GM19395 (cell line): Measurements from ENCODE around the gene CDH5.

Experiments
- ATAC-seq: cut with Tn5 transposase; IDR thresholded peaks from one replicate; pipeline ENCODE4 v1.9.1; 2021; ENCODE audit warnings: mild to moderate bottlenecking, moderate library complexity; ENCODE audit not compliant: unreplicated experiment

The CDH5 gene

GRCh38 chr16:66414891-66415290 is 48.4 kb downstream of the CDH5 start:
- no peak for ATAC-seq

DNA sequence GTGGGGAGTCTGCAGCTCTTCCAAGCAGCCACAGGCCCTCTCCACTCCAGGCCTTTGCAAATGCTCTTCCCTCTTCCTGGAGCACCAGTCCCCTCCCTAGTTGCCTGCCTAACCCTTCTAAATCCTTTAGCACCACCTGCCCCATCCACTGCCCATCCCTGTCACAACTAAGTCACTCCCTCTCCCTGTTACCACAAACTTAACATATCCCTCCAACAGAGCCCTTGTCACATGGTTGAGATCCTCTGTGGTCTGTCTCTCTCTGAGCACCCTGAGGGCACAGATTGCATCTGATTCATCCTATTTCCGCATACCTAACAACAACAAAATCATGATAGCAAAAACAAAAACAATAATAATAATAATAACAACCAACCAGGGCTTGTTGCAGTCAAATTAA is 49.6 kb downstream of the CDH5 start:
- no peak for ATAC-seq

DNA sequence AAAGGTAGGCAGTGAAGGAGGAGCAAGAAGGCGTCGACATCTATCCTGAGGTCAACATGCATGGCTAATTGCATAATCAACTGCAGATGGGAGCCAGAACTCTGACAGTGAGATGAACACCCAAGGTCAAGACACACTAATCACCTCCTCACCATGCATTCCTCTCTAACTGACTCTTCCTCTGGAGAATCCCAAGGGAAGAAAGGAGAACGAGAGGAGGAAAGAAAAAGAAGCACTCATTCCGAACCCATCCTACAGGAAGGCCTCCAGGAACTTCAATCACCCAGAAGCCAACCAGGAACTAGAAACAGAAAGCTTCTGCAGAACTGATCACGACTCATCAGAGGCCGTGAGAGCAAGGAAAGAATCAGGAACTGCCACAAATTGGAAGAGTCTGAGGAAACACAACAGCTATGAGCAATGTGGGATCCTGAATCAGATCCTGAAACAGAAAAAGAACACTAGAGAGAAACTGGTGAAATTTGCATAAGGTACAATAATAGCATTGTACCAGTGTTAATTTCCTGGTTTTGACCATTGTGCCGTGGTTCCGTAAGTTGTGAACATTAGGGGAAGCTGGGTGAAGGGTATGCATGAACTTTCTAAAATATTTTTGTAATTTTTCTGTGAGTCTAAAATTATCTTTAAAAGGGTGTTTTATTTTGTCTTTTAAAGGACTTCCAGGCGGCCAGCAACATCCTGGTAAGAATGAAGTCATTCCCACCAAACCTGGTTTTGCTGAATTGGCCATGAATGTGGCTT is 50.6 kb downstream of the CDH5 start:
- ATAC-seq, result no peak

- no peak for ATAC-seq
Observed at GRCh38 chr16:66418165-66418962, 51.9 kb downstream of the CDH5 start.

GRCh38 chr16:66419527-66419926 is 53.0 kb downstream of the CDH5 start:
- no peak for ATAC-seq

- ATAC-seq, result no peak
Observed at GRCh38 chr16:66420396-66420795, 53.9 kb downstream of the CDH5 start.

DNA sequence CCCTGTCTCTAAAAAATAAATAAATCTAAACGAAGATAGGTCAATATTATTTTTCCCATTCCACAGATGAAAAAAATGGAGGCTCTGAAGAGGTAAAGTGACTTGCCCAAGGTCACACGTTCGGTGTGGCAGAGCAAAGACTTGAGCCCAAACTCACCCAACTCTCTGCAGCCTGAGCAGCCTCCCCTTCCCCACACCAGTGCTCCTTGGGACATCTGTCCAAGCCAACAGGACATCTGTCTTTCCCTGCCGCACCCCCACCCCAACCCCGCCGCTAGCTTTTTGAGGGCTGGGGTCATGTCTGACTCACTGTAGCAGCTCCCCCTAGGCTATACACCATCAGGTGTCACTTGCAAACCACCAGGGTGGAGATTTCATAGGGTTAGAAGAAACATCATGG is 55.4 kb downstream of the CDH5 start:
- no peak for ATAC-seq

DNA sequence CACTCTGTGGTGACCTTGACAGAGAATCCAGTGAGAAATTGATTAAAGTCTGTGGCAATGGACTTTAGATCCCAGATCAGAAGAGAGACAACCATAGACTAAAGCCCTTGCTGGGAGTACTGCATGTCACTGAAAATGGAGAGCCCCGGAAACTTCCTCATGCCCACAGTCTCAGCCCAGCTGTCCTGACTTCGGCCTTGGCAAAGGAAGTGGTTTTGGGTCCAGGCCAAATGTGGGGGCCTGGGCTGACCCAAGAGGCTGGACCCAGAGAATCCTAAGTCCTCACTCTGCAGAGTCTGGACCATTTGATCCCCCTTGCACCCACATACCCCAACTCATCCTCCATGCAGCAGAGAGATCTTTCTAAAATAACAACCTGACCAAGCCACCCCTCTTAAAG is 55.9 kb downstream of the CDH5 start:
- ATAC-seq, result no peak

DNA sequence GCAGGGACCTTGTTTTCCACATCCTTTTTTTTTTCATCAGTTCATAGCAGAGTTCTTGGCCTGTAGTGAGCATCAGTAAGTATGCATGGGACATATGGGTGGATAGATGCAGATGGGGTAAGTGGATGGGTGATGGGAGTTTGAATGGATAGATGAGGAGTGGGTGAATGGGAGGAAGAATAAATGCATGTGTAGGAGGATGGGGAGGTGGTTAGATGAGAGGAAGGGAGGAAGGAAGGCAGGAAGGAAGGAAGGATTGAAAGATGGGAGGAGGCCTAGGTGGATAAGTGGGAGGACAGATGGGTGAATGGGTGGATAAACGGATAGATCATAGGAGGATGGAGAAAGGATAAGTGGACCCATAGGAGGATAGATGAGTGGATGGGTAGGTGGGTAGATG is 56.7 kb downstream of the CDH5 start:
- no peak for ATAC-seq

DNA sequence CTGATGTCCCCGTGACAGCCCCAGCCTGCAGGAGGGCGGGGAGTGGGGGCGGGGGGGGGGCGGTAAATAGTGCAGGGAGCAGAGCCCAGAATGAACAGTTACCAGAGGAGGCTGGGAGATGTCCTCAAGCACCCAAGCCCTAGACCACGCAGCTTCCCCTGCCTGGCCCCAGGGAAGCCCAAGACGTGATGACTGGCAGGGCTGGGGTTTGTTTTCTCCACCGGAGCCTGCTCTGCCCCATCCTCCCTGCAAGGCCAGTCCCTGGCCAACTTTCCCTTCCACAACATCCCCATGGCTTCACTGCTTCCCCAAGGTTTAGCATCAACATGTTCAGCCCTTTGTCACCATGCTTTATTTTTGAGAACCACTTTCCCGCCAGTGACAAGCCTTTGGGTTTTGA is 59.2 kb downstream of the CDH5 start:
- ATAC-seq, result no peak

DNA sequence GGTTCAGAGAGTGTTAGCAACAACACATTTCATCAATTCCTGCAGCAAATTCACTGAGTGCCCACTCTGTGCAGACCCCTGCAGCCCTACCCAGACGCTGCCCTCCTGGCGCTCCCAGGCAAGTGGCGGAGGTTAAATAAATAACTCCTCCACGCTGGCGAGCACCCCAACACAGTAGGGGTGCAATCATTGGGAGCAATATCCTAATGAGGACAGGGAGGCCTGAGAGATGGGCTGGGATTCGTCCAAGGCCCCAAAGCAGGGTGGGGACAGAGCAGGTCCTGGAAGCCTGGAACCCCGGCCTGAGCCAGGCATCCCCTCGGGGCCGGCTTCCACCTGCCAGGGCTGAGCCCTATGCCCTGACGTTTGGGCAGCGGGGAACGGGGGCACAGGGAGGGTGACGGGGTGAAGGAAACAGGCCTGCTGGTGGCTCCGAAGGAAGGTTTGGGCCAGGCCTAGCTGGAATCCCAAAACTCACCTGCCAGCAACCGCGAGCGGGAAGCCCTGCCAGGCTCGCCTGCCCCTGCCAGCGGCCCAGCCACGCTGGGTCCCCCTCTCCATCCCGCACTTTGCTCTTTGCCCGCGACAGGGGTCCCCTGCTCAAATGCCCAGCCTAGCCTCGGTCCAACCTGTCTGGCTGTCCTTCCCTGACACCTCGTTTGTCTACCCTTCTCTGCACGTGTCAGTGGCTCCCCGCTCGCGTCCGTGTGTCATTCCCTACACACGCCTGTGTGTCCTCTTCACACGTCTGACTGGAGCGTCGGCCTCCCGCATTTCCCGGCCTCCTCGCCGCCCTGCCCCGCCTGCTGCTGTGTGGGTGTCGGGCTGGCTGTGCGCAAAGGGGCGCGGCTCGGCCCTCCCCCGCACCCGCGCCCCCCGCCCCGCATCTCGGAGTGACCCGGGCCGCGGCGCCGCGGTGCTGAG is 59.9 kb downstream of the CDH5 start:
- ATAC-seq, result no peak

DNA sequence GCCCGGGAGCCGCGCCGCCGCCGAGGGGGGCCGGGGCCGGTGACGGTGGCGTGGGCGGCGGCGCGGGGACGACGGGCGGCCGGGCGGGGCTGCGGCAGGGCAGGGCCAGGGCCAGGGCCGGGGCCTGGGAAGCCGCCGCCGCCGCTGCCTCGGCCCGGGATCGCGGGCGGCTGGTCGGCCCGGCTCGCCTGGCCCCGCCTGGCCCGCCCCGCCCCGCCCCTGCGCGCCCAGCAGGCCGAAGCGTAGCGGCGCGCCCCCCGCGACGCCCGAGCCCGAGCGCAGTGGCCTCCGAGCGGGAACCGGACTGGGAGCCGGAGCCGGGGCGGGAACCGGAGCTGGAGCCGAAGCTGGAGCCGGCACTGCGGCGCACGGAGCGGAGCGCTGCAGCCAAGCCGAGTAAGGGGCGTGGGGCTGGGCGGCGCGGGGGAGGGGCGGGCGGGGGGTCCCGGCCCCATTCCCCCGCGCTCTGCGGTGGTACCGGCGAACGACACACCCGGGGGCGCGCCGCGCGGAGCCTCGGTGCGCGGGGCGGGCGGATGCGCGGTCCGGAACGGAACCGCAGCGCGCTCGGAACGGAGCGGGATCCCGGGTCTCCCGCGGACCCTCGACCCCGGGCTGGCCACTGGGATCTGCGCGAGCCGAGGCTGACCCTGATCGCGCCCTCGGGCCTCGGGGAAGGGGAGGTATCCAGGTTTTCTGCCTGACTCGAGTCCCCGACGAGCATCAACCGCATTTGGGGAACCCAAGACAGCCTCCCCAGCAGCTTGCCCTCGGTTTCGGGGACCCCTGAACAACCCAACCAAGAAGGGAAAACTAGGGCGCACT is 60.8 kb downstream of the CDH5 start, which contains the start of gene BEAN1:
Gene BEAN1, plus strand, starts transcription at position 260 of the 825 bp plus-strand sequence. CDS start 10,382 bp downstream, outside the sequence.
- ATAC-seq, result no peak

DNA sequence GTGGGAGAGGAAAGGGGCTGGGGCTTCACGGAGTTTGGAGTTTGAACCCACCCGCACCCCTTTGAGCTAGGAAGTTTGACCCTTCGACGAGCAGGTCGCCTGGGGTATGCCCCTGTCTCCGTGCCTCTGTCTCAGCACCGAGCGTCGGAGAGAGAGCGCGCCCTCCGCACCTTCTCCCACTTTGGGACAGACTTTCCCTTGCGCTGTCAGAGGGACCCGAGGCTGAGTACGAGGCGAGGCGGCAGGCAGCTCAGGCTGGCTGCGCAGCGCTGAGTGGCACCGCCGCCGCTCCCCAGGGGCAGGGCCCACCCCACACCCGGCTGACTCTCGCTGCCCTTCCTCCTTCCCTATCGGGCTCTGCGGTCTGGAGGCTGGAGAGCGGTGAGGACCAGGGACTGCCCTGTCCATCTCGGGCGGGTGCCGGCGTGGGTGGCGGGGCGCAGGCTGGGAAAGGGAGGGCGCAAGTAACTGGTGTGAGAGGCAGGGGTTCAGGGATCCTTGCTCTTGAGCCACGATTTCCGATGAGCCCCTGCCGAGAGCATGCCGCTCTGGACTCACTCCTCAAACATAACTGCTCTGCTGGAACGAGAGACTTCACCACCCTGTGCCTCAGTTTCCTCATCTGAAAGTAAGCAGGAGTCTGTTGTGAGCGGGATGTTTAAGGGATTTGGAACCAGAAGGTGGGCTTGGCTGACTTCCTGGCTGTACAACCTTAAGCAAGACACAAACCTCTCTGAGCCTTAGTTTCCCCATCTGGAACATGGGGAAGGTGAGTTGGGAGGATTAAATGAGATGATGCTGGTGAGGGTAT is 61.6 kb downstream of the CDH5 start:
- no peak for ATAC-seq

GRCh38 chr16:66428682-66429251 is 62.3 kb downstream of the CDH5 start:
- no peak for ATAC-seq

- ATAC-seq, result no peak
Observed at GRCh38 chr16:66429290-66429962, 62.9 kb downstream of the CDH5 start.

GRCh38 chr16:66430214-66430613 is 63.7 kb downstream of the CDH5 start:
- ATAC-seq, result no peak

GRCh38 chr16:66431760-66432159 is 65.3 kb downstream of the CDH5 start:
- no peak for ATAC-seq

- ATAC-seq, result no peak
Observed at GRCh38 chr16:66432429-66432828, 65.9 kb downstream of the CDH5 start.
